HG03442 (cell line): Measurements from ENCODE around the gene LRP10.
A peak's percentile ranks its signal among the peaks of the same experiment; 100 is the strongest.
"Not testable (repeated sequence)": the region's sequence is repeated elsewhere in the genome, so short reads cannot be mapped to it uniquely, and the experiment has no call there.

ENCODE experiments used
- ATAC-seq: cut with Tn5 transposase; IDR thresholded peaks from one replicate; pipeline ENCODE4 v1.9.1; 2021; ENCODE audit warnings: mild to moderate bottlenecking, moderate library complexity; ENCODE audit not compliant: unreplicated experiment

Gene LRP10

DNA sequence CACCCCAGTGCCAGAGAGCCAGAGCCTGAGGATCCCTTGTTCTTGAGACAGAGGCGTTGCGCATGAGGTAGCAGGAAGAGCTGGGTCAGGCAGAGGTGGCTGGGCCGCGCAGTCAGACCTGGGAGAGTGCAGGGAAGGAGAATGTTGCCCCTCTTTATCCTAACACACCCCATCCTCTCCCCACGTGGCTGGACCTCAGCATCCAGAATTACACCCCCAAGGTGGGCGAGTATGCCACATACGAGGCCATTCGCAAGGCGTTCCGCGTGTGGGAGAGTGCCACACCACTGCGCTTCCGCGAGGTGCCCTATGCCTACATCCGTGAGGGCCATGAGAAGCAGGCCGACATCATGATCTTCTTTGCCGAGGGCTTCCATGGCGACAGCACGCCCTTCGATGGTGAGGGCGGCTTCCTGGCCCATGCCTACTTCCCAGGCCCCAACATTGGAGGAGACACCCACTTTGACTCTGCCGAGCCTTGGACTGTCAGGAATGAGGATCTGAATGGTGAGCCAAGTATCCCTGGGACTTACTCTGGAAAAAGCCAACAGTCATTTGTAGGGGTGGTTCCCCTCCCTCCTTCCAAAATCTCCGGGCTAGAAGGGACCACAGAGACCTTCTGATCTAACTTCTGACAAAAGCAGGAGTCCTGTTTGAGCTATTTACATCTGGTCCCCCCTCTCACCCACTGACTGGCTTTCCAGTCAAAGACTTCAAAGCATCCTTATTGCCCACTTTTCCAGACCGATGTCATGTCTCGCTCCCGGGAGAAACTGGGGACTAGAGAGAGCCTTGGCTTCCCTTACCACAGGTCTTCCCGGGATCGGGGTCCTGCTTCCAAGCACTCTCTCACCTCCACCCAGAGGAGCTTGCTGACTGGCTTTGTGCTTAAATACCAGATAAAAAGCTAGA, 29.1 kb upstream of the LRP10 start:
- no peak for ATAC-seq

DNA sequence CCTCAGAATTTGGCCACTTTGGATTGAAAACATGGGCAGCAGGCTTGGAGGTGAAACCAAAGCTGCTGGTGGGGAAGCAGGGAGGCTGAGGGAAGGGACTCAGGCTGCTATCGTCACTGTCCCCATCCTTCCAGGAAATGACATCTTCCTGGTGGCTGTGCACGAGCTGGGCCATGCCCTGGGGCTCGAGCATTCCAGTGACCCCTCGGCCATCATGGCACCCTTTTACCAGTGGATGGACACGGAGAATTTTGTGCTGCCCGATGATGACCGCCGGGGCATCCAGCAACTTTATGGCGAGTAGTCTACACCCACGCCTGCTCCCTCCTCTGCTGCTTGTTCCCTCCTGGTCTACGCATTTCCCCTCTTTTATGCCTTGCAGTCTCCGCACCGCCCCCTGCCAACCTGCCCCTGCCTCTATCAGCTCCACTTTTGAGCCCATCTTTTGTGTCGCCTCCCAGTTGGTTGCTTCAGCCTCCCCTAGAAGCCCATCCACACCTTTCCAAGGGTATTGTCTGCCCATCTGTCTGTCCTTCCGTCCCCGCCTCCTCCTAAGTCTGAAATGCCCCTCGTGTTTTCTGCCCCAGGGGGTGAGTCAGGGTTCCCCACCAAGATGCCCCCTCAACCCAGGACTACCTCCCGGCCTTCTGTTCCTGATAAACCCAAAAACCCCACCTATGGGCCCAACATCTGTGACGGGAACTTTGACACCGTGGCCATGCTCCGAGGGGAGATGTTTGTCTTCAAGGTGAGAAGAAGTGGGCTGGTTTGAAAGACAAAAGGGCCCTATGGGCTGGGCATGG, 28.2 kb upstream of the LRP10 start:
- ATAC-seq, result no peak

DNA sequence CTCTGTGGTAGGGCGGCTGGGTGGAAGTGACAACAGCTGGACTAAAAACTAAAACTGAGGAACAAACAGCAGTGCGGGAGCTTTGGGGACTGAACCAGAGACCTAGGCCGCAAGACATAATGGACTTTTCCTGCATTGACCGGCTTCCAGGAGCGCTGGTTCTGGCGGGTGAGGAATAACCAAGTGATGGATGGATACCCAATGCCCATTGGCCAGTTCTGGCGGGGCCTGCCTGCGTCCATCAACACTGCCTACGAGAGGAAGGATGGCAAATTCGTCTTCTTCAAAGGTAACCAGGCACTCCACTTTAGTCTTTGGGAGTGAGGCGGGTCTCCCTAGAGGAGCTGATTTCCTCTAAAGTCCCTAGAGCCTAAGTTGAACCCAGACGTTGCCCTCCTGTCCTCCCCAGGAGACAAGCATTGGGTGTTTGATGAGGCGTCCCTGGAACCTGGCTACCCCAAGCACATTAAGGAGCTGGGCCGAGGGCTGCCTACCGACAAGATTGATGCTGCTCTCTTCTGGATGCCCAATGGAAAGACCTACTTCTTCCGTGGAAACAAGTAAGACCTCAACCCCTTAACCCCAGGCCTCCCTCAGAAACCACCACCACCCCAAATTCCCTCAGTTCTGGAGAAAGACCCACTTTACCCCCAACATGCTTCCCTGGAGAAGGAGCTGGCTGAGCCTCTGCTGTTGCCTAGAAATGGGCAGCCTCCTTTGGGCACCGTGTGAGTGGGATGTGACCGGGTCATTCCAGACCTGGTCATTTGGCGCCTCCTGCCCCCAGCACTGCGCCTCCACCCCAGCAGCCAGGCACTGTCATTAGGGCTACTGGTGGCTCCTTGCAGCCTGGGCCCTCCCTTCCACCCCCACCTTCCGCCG, 27.1 kb upstream of the LRP10 start:
- no peak for ATAC-seq

DNA sequence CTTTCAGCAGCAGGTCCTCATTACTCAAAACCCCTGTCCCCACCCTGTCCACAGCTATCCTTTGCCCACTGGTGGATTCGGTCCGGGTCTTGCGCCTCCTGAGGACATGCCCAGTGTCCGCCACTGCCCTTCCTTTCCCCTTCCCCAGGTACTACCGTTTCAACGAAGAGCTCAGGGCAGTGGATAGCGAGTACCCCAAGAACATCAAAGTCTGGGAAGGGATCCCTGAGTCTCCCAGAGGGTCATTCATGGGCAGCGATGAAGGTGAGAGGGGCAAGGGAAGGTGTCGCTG, 26.5 kb upstream of the LRP10 start:
- ATAC-seq, result no peak

DNA sequence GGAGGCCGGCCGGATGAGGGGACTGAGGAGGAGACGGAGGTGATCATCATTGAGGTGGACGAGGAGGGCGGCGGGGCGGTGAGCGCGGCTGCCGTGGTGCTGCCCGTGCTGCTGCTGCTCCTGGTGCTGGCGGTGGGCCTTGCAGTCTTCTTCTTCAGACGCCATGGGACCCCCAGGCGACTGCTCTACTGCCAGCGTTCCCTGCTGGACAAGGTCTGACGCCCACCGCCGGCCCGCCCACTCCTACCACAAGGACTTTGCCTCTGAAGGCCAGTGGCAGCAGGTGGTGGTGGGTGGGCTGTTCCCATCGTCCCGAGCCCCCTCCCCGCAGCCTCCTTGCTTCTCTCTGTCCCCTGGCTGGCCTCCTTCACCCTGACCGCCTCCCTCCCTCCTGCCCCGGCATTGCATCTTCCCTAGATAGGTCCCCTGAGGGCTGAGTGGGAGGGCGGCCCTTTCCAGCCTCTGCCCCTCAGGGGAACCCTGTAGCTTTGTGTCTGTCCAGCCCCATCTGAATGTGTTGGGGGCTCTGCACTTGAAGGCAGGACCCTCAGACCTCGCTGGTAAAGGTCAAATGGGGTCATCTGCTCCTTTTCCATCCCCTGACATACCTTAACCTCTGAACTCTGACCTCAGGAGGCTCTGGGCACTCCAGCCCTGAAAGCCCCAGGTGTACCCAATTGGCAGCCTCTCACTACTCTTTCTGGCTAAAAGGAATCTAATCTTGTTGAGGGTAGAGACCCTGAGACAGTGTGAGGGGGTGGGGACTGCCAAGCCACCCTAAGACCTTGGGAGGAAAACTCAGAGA, 25.5 kb upstream of the LRP10 start:
- ATAC-seq, result no peak

DNA sequence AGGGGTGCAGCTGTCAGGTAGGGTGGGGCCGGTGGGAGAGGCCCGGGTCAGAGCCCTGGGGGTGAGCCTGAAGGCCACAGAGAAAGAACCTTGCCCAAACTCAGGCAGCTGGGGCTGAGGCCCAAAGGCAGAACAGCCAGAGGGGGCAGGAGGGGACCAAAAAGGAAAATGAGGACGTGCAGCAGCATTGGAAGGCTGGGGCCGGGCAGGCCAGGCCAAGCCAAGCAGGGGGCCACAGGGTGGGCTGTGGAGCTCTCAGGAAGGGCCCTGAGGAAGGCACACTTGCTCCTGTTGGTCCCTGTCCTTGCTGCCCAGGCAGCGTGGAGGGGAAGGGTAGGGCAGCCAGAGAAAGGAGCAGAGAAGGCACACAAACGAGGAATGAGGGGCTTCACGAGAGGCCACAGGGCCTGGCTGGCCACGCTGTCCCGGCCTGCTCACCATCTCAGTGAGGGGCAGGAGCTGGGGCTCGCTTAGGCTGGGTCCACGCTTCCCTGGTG, 24.7 kb upstream of the LRP10 start:
- ATAC-seq, result no peak

DNA sequence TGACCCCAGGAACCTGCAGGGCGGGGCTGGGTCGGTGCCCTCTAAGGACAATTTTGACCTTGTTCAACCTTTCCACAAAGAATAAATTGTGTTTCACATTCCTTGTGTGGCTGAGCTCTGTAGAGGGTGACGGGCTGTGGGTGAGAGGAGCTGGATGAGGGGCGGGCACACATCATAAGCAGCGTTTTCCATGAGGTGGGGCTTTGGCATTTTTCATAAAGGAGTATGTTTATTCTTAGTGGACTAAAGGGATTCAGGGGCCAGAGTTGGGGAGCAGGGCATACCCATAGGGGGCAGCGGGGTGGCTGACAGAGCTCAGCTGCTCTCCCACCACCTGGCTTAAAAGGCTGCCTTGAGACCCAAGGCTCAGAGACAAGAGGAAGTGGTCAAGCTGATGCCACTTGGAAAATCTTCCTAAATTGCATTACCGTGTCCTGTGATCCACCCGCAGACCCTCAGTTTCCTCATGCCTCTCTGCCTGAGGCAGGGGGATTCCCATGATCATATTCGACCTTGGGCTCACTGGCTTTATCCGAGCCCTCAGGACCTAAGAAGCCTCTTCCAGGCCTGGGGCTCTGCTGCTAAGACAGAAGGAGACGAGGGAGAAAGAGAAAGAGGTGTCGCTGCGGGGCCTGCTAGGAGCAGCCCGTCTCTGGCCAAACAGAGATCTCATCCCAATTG, 23.7 kb upstream of the LRP10 start:
- no peak for ATAC-seq

DNA sequence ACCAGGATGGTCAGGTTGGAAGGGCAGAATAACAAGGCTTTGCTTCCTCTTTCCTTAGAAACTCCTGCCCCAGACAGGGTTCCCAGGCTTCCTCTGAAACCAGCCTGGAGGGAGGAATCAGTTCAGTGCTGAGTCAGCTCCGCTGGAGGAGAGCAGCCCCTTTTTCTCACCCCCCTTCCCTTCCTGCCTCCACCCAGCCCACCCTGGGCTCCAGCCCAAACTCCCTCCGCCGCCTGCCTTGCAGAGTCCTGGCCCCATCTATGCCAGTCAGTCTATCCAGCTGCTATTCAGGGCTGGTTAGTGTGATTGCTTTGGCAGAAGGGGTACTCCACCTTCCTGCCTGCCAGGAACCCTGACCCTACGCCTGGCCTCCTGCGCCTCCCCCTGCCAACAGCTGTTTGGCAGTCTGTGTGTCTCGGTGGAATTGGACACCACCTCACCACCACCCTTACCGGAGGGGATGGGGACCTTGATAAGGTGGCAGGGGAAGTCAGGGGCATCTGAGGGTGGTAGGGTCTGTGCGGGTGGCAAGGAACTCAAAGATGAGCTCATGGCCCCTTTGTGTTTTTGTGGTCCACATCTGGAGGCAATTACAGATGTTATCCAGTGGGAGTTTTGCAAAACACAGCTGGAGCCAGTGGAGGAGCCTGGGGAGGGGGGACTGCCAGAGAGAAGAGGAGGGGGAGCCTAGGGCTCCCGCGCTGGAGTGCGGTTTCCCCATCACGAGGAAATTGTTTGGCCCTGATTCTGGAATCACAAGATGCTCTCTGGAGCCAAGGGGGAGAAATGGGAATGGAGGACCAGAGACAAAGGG, 23.0 kb upstream of the LRP10 start:
- no peak for ATAC-seq

DNA sequence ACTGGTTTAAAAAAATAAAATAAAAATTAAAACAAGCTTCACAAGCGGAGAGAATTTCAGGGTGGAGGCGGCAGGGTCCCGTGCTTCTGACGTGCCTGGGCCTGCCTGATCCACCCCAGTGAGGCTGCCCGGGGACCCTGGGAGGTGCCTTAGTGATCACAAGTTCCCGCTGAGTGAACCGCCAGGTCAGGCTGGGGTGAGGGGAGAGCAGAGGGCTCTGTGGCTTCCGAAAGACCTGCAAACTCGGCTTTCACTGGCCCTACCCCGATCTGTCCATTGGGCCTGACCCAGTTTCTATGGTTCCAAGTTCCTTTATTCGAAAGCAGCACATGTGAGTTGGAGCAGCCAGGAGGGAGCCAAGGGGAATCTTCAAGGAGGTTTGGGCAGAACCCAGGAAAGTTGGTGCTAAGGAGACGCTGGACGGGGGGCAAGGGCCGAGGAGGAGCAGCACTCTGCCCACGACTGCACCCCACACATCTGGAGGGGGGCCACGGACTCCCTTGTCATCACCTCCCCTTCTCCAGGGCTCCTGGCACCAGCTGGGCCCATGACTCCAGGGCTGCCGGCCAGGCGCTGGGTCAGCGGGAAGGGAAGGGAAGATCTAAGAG, 22.2 kb upstream of the LRP10 start:
- ATAC-seq, result no peak

DNA sequence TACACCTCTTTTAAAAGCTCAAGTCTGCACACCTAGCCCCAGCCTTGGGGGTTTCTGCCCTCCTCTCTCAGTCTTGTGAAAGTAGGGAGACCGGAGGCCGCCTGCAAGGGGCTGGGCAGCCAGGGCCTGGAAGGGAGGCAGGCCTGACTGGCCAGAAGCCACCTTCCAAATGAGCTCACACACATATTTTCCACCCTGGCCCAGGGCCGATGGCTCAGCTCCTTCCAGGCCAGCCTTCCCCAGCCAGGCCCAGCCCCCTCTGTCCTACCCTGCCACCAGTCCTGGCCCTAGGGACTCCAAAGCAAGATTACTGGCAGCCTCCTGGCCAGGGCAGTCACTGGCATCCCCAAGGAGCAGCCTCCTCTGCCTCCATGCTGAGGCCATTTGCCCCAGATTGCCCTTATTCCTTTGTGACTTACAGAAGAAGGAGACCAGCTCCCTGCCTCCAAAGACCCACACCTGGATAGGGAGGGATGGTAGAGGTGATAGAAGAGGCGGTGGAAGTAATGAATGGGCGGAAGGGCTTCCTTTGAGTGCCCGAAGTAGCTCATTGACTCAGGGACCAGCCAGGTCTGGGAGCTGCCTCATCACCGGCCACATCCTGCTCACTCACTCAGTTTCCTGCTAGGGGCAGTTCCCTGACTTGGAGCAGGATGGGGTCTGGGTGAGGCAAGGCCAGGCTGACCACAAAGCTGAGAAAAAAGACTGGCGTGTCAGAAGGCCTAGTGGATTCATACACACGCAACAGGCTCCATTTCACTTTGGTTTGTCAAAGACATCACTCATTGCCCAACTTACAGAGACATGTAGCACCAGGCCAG, 20.4 kb upstream of the LRP10 start:
- no peak for ATAC-seq

DNA sequence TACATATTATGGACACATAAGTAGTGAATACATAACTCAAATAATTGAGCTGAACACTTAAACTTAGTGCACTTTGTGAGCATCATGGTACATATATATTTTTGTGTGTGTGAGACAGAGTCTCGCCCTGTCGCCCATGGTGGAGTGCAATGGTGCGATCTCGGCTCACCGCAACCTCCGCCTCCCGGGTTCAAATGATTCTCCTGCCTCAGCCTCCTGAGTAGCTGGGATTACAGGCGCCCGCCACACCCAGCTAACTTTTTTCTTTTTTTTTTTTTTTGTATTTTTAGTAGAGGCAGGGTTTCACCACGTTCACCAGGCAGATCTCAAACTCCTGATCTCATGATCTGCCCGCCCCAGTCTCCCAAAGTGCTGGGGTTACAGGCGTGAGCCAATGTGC, 19.4 kb upstream of the LRP10 start:
- ATAC-seq, result not testable (repeated sequence)

DNA sequence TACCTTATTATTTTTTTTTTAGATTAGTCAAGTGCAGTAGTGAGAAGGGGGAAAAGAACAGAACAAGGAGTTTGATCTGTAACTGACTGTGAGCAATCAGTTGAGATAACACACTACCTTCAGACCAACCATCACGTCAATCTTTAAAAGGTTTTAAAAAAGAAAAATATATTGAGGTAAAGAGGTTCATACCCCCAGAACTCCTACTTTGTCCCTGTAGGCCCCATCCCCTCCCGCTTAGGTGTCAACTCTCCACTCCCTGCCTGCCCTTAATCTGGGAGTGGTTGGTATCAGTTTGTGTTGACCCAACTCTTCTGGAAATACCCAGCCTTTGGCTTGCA, 19.0 kb upstream of the LRP10 start:
- ATAC-seq, result no peak

DNA sequence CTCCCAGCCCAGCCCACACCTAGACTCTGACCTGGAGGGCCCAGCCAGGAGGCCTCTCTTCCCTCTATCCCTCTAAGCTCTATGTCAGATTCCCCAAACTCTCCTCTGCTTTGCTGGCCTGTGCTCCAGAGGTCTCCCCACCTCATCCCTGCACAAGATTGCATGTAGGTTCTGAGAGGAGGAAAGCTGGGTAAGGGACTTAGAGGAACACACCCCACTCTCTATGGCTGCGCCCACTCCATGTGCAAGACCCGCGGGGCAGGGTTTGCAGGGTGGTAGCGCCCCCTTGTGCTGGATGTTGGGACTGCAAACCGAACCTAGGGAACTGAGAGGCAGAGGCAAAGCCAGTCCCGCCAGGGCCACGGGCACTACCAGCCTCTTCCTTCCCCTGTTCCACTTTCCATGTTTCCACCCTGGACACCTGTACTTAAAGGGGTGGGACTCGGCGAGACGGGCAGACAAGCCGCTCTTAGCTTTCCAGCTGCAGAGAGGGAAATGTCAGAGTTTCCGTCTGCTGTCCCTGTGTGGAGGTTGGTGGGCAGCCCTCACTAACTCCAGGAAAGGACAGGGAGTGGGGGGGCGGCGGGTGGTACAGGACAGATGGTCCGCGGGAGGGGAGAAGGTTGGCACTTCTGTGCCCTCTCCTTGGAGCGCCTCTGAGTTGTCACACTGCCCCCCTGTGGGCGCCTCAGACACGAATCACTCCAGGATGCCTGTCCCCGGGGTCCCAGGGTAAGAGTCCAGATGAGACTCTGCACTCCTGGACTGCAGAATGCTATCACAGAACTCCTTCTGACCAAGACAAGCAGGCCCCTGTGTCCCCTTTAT, 18.4 kb upstream of the LRP10 start:
- ATAC-seq, result peak; percentile 63

DNA sequence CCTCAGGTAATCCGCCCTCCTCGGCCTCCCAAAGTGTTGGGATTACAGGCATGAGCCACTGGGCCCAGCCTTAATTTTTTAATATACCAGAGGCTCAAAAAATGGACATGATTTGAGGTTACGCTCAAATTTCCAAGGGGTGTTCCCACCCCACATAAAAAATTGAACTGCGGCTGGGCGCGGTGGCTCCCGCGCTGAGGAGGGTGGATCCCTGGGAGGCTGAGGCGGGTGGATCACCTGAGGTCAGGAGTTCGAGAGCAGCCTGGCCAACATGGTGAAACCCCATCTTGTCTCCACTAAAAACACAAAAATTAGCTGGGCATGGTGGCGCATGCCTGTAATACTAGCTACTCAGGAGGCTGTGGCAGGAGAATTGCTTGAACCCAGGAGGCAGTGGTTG, 17.2 kb upstream of the LRP10 start:
- not testable (repeated sequence) for ATAC-seq

DNA sequence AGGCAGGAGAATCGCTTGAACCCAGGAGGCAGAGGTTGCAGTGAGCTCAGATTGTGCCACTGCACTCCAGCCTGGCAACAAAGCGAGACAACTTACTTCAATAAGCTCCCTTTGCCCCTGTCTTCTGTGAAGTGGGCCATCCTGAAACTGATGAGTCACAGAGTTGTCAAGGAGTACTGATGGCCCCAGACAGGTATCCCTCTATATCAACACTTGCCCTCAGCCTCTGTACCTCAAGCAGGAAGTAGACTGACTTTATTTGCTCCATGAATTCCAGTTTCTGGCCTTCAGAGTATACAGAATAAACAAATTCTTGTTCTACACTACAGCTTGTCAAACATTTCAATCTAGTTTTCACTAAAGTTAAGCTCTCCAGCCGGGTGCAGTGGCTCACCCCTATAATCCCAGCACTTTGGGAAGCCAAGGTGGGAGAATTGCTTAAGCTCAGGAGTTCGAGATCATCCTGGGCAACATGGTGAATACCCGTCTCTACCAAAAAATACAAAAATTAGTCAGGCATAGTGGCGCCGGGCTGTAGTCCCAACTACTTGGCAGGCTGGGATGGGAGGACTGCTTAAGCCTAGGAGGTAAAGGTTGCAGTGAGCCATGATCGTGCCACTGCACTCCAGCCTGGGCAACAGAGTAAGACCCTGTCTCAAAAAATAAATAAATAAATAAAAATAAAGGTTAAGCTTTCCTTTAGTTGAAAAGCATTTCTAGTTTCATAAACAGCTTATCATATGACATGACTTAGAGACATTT, 16.4 kb upstream of the LRP10 start:
- ATAC-seq, result no peak

DNA sequence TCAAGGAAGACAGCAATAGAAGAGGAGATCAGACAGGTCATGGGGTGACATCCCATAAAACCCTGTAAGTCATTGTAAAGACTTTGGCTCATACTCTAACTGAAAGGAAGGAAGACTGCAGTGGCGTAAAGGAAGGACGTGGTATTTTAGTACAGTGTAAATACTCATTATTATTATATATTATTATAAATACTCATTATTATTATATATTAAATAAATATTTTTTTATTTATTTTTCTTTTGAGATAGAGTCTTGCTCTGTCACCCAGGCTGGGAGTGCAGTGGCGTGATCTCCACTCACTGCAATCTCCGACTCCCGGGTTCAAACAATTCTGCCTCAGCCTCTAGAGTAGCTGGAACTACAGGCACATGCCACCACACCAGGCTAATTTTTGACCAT, 15.1 kb upstream of the LRP10 start:
- no peak for ATAC-seq
